Measurements from ENCODE around the gene LRP1.

The LRP1 gene

DNA sequence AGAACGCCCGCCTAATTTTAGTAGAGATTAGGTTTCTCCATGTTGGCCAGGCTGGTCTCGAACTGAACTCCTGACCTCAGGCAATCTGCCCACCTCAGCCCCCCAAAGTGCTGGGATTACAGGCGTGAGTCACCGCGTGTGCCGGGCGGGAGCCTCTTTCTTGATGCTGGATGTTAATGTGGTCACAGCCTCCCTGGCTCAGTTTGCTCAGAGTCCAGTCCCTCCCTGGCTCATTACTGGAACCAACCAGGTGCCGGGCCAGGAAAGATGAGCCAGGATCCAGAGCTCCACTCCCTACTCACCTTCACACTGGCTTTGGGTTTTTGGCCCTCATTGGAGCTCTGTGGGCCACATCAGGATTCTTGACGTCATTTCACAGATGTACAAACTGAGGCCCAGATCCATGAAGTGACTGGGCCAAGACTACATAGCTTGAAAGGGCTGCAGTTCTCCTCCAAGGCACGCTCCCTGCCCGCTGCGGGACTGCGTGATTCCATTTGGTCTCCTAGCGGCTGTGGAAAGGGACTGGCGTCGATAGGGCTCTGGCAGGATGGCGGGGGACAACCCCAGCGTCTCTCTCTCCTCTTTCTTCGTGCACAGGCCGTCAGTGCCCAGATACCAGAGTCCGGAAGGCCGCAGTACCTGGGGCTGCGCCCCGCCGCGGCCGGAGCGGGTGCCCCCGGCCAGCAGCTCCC lies 96.1 kb downstream of the LRP1 start:
- in situ Hi-C loops (cut with MboI; ENCODE audit: low pct_unique_long_range_greater_than_20kb, low sequenced_read_pairs, unreplicated experiment), result no loop called here
- TF ChIP-seq CTCF (IDR thresholded peaks at IDR 0.05; ENCODE audit: extremely low read depth, insufficient read depth, missing control alignments), result no peak

GRCh38 chr12:57224973-57225679 lies 96.8 kb downstream of the LRP1 start:
- DNase-seq (ENCODE audit: low spot score), result no peak
- in situ Hi-C loops (cut with MboI; ENCODE audit: low pct_unique_long_range_greater_than_20kb, low sequenced_read_pairs, unreplicated experiment), result no loop called here
- TF ChIP-seq CTCF (IDR thresholded peaks at IDR 0.05; ENCODE audit: extremely low read depth, insufficient read depth, missing control alignments), result peak; percentile 86

More for the DNA sequence above, 96.1 kb downstream of the LRP1 start:
- no peak for DNase-seq (ENCODE audit: low spot score)

DNA sequence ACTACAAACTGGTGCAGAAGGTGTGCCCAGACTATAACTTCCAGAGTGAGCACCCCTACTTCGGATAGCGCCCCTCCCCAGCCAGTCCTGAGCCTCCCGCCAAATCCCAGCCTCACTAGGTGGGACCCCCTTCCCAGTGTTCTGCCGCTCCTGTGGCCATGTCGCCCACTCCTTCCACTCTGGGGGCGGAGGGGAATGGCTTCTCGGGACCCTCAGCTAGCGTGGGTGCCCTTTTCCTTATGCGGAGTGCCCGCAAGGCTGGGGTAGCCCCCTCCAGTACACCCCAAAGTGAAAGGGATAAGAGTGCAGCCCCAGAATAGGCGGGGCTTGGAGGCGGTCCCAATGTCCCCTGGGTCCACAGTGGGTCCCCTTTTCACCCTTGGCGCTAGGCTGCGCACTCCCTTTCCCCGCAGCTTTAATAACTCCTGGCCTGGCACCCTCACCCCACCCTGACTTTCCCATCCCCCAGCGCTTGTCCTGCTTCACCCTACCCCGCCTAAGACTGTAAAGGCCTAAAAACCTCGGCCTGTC lies 97.5 kb downstream of the LRP1 start:
- in situ Hi-C loops (cut with MboI; ENCODE audit: low pct_unique_long_range_greater_than_20kb, low sequenced_read_pairs, unreplicated experiment), result no loop called here
- TF ChIP-seq CTCF (IDR thresholded peaks at IDR 0.05; ENCODE audit: extremely low read depth, insufficient read depth, missing control alignments), result no peak
- DNase-seq (ENCODE audit: low spot score), result no peak

GRCh38 chr12:57226588-57227314 lies 98.5 kb downstream of the LRP1 start:
- no peak for TF ChIP-seq CTCF (IDR thresholded peaks at IDR 0.05; ENCODE audit: extremely low read depth, insufficient read depth, missing control alignments)
- in situ Hi-C loops (cut with MboI; ENCODE audit: low pct_unique_long_range_greater_than_20kb, low sequenced_read_pairs, unreplicated experiment), result no loop called here
- DNase-seq (ENCODE audit: low spot score), result no peak

DNA sequence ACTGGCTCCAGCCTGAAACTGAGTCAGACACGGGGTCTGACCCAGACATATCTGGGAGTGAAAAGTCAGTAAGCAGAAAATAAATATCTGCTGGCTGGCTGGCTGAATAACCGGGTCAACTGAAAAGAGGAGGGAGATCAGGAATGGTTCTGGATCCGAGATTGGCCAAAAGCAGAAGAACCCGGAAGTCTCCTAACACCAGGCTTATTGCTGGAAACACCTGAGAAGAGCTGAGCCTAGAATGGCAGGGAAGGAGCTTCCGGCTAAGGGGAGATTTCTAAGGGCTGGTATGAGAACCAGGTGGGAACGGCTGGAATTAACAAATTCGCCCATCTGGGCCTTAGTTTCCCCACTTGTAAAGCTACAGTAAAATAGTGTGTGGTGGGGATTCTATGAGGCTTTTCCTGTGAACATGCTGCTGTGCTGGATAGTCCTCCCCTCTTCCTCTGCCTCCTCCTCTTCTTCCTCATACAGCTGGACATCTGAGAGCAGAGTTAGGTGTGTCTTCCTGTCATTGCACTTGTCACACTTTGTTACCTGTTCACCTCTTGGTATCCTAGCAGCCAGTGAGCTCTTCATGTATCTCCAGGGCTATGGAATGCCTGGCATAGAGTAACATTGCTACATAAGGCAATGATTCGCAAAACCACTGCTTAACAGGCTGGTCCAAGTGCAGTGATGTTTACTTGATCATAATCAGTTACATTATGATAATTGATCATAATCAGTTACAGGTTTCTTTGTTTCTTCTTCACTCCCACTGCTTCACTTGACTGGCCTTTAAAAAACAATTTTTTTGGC lies 99.2 kb downstream of the LRP1 start:
- TF ChIP-seq CTCF (IDR thresholded peaks at IDR 0.05; ENCODE audit: extremely low read depth, insufficient read depth, missing control alignments), result no peak
- no peak for DNase-seq (ENCODE audit: low spot score)
- in situ Hi-C loops (cut with MboI; ENCODE audit: low pct_unique_long_range_greater_than_20kb, low sequenced_read_pairs, unreplicated experiment), result no loop called here

Data from GM13977 (cell line).